MG63 (cell line): ENCODE results near the gene C1orf115. TPM values are rescaled to one million over a fixed set of nuclear protein-coding genes. Genes with fewer than 3 reads are reported as not detected.
"Not testable (repeated sequence)": the region's sequence is repeated elsewhere in the genome, so short reads cannot be mapped to it uniquely, and the experiment has no call there.

ENCODE experiments used
- DNase-seq: peaks from one replicate; pipeline ENCODE4 v3.0.0-alpha.2; 2020
- H3K27me3 ChIP-seq: fragments of 250-450 bp; sonication (Bioruptor Pico); 2 replicates; pipeline ENCODE4 v1.5.1; 2020; ENCODE audit warnings: mild to moderate bottlenecking, moderate library complexity
- H3K36me3 ChIP-seq: fragments of 250-450 bp; sonication (Bioruptor Pico); 2 replicates; pipeline ENCODE4 v1.5.1; 2020; ENCODE audit warnings: mild to moderate bottlenecking, moderate library complexity
- H3K4me3 ChIP-seq: fragments of 250-450 bp; sonication (Bioruptor Pico); 2 replicates; pipeline ENCODE4 v1.5.1; 2020; ENCODE audit warnings: mild to moderate bottlenecking, moderate library complexity
- H3K9me3 ChIP-seq: fragments of 250-450 bp; sonication (Bioruptor Pico); 2 replicates; pipeline ENCODE4 v1.5.1; 2020; ENCODE audit warnings: mild to moderate bottlenecking, moderate library complexity
- total RNA-seq: library from RNA; depleted of rRNA; stranded (reverse); fragments of >200 nt; shearing (Covaris generic); gene quantifications from 2 replicates; pipeline ENCODE4 v1.2.3, GENCODE V29; 2014; ENCODE audit warnings: low replicate concordance

C1orf115 gene
- total RNA-seq, 1 experiment from 2014 or later: 0.03 TPM

- DNase-seq: no peak
- Histone ChIP-seq H3K4me3 (no peak overlapping the region), H3K27me3 (no peaks in the 10 kb centered on the region), H3K36me3 (no peaks in the 10 kb centered on the region), H3K9me3 (no peaks in the 10 kb centered on the region)
Observed at GRCh38 chr1:220706480-220706879, 16.3 kb downstream of the C1orf115 start.

GRCh38 chr1:220707160-220707559, 17.0 kb downstream of the C1orf115 start:
- no peaks in the 10 kb centered on the region for H3K36me3 ChIP-seq
- H3K4me3 ChIP-seq: no peak overlapping the region
- DNase-seq: no peak
- no peaks in the 10 kb centered on the region for H3K27me3 ChIP-seq
- no peaks in the 10 kb centered on the region for H3K9me3 ChIP-seq

DNA sequence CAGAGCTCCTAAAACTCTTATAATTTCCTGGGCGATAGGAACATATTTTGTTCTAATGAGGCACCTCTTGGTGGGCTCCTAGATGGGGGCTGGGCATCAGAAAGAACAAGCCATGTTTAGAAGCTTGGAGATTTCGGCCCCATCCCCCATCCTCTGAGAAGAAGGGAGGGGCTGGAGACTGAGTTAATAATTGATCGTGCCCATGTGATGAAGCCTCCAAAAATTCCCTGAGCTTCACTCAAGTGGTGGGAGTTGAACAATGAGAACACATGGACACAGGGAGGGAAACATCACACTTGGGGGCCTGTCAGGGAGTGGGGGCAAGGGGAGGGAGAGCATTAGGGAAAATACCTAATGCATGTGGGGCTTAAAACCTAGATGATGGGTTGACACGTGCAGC, 18.1 kb downstream of the C1orf115 start:
- Histone ChIP-seq H3K27me3 (no peaks in the 10 kb centered on the region), H3K36me3 (no peaks in the 10 kb centered on the region), H3K4me3 (no peak overlapping the region), H3K9me3 (no peaks in the 10 kb centered on the region)
- DNase-seq: no peak

DNA sequence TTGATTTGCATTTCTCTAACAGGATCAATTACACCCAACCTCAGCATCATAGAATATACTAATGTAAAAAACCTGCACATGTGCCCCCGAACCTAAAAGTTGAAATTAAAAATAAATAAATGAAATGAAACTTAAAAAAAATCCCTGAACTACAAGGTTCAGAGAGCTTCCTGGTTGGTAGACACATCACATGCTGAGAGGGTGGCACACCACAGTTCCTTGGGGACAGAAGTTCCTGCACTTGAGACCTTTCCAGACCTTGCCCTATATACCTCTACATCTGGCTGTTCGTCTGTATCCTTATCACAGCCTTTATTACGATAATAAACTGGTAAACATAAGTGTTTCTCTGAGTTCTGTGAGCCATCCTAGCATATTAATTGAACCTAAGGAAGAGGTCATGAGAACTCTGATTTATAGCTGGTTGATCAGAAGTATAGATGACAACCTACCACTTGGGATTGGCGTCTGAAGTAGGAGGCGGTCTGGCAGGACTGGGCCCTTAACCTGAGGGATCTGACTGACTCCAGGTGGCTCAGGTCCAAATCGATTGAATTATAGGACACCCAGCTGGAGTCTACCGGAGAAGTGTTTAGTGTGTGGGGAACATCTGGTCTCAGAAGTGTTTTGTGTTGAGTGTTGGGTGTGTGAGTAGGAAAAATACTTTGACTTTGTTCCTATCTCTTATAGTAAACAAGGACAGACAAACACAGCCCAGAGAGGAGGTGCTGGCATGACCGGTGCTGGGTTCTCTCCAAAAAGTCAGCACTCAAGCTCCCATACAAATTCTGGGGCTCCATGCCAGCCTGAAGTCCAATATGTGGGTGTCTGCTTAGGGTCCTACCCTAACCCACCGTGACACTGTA, 19.0 kb downstream of the C1orf115 start:
- Histone ChIP-seq H3K9me3 (no peaks in the 10 kb centered on the region), H3K36me3 (no peaks in the 10 kb centered on the region), H3K27me3 (no peaks in the 10 kb centered on the region; the same call in 1 of the 2 replicates), H3K4me3 (no peak overlapping the region)
- no peak for DNase-seq

DNA sequence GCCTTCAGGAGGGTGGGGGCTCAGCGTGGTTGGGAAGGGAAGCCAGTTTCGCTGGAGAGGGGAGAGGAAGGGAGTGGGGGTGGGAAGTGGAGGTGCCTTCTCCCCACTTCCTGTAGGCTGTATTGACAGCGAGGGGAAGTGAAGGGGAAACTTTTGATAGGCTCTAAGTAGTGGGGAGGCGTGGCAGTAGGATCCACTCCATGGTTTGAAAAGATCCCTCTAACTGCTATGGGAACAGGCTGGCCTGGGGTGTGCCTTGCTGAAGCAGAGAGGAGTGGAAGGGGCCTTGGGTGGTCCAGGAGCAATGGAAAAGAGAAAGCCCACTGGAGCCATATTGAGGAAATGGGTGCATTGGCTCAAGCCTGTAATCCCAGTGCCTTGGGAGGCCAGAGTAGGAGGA, 20.2 kb downstream of the C1orf115 start:
- H3K27me3 ChIP-seq: no peaks in the 10 kb centered on the region; the same call in 1 of the 2 replicates
- no peak for DNase-seq
- H3K36me3 ChIP-seq: no peaks in the 10 kb centered on the region
- no peak overlapping the region for H3K4me3 ChIP-seq
- H3K9me3 ChIP-seq: no peaks in the 10 kb centered on the region

DNA sequence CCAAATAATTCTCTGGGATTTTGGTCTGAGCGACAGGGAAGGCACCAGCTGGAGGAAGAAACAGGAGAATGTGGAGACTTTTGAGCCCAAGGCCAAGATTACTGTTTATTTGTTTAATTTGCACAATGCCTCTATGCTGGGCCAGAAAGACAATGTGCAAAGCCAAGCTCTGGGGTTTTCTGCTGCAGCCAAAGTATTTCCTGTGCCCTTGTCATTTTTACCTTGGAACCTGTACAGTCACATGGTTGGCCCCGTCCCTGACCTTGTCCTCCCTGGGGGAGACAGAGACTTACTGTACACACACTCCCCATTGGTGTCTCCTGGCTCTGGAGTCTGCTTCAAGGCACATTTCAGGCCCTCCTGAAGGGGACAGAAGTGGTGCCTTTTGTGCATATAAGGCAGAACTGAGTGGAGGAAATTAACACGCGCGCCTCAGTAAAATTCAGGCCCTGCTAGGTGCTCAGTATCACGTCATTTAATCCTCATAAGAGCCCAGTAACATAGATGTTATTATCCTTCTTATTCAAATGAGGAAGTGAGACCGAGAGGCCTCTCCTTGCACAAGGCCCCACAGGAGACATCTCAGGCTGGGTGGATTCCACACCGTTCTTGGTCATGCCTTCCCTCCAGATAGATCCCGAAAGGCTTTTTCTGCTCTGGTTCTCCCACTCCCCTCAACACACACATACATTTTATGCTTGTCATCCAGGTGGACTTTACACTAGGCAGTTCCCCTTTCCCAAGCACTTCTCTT, 21.1 kb downstream of the C1orf115 start:
- no peak for DNase-seq

GRCh38 chr1:220715986-220716385, 25.8 kb downstream of the C1orf115 start:
- not testable (repeated sequence) for H3K27me3 ChIP-seq, H3K36me3 ChIP-seq, H3K9me3 ChIP-seq

More for the DNA sequence above, 21.1 kb downstream of the C1orf115 start:
- no peaks in the 10 kb centered on the region for H3K9me3 ChIP-seq
- H3K36me3 ChIP-seq: no peaks in the 10 kb centered on the region
- H3K27me3 ChIP-seq: no peaks in the 10 kb centered on the region; the same call in 1 of the 2 replicates
- no peak overlapping the region for H3K4me3 ChIP-seq

GRCh38 chr1:220717800-220718640, 27.9 kb downstream of the C1orf115 start:
- Histone ChIP-seq H3K4me3 (no peak overlapping the region), H3K9me3 (no peaks in the 10 kb centered on the region), H3K36me3 (no peaks in the 10 kb centered on the region), H3K27me3 (peaks cover 2% of the 10 kb centered on the region)
- DNase-seq: no peak

More at GRCh38 chr1:220715986-220716385, 25.8 kb downstream of the C1orf115 start:
- DNase-seq, H3K4me3 ChIP-seq: not testable (repeated sequence)

GRCh38 chr1:220721266-220721665, 31.1 kb downstream of the C1orf115 start:
- not testable (repeated sequence) for H3K4me3 ChIP-seq, DNase-seq, H3K36me3 ChIP-seq, H3K9me3 ChIP-seq, H3K27me3 ChIP-seq

GRCh38 chr1:220726634-220727033, 36.5 kb downstream of the C1orf115 start:
- no peaks in the 10 kb centered on the region for H3K27me3 ChIP-seq
- no peak for DNase-seq
- no peak overlapping the region for H3K4me3 ChIP-seq
- no peaks in the 10 kb centered on the region for H3K36me3 ChIP-seq
- no peaks in the 10 kb centered on the region for H3K9me3 ChIP-seq

- Histone ChIP-seq H3K27me3 (no peaks in the 10 kb centered on the region), H3K36me3 (no peaks in the 10 kb centered on the region), H3K9me3 (no peaks in the 10 kb centered on the region), H3K4me3 (no peak overlapping the region)
- DNase-seq: no peak
Observed at GRCh38 chr1:220727519-220727918, 37.4 kb downstream of the C1orf115 start.

- Histone ChIP-seq H3K27me3 (no peaks in the 10 kb centered on the region), H3K9me3 (no peaks in the 10 kb centered on the region), H3K4me3 (no peak overlapping the region), H3K36me3 (no peaks in the 10 kb centered on the region)
- no peak for DNase-seq
Observed at GRCh38 chr1:220730486-220730885, 40.3 kb downstream of the C1orf115 start.

GRCh38 chr1:220732137-220732536, 42.0 kb downstream of the C1orf115 start:
- no peaks in the 10 kb centered on the region for H3K27me3 ChIP-seq
- H3K9me3 ChIP-seq: no peaks in the 10 kb centered on the region
- peak; percentile 59 for DNase-seq
- no peaks in the 10 kb centered on the region for H3K36me3 ChIP-seq
- H3K4me3 ChIP-seq: no peak overlapping the region

DNA sequence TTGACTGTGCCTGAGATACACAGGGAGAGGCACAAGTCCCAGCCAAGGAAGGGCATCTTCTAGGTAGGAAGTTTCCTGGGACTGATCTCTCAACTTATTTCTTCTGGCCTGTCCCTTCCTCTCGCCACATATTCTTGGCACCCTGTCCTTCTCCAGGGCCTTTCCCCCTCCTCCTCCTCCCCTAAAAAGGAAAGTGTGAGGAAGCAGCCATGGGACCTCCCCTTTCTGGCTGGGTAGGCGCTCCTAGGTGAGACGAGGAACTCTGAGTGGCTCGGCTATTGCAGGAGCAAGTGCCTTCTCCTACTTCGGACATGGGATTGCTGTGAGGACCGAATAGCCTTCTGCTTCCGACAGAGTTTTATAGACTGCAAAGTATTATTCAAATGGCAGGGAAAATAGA, 42.5 kb downstream of the C1orf115 start:
- DNase-seq: no peak
- no peaks in the 10 kb centered on the region for H3K36me3 ChIP-seq
- no peak overlapping the region for H3K4me3 ChIP-seq
- no peaks in the 10 kb centered on the region for H3K9me3 ChIP-seq
- no peaks in the 10 kb centered on the region for H3K27me3 ChIP-seq

DNA sequence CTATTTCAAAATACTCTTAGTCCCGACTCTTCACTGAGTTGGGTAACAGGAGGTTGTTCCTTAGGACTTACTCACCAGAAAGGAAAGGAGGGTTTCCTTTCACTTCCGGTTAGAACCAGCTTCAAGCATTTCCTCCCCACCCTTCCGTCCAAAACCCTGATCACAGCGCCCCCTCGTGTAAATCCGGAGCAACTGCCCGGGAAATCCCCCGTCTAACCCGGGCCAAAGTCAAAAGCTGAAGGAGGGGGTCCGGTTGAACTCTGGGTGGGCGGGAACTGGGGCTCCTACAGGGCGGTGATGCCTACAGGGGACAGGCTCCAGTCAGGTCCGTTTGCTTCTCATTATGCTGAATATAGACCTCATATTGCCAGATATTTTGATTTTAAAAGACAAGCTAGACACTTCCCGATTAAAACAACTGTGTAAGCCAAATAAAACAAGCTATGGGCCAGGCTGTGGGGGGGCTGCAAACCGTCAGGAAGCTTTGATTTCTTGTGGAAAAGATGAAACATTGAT, 43.0 kb downstream of the C1orf115 start:
- H3K36me3 ChIP-seq: no peaks in the 10 kb centered on the region
- DNase-seq: peak; percentile 67
- H3K27me3 ChIP-seq: no peaks in the 10 kb centered on the region
- no peaks in the 10 kb centered on the region for H3K9me3 ChIP-seq
- H3K4me3 ChIP-seq: no peak overlapping the region

DNA sequence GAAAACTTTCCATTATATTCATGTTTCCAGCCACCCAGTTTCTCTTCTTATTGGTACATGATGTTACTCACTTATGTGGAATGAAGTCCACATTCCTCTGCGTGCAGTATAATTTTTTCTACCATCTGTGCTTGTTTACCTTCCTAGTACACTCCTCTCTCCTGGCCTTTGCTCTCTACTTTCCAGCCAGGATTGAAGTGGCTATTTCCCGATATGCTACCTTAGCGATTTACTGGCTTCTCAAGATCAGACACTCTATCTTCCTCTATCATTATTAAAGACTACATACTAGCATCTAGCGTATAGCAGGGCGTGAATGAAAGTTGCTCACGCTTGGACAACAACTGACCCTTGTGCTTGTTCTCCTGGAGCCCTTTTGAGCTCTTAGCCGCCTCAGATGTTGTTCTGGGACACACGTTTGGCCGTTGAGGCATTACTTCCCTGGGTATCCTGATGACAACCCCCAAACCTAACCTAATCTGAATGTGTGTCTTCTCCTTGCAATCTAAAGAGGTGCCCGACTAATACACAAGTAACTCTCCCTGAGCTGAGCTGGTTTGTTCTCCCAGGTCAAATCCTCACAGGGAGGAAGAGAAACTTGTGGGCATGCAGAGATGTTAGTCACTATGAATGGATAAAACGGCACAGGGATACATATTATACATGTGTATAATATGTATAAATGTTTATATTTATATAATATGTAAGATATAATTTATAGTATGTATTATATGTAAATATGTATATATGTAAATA, 44.6 kb downstream of the C1orf115 start:
- DNase-seq: peak; percentile 10
- no peak overlapping the region for H3K4me3 ChIP-seq
- H3K27me3 ChIP-seq: no peaks in the 10 kb centered on the region
- no peaks in the 10 kb centered on the region for H3K36me3 ChIP-seq
- no peaks in the 10 kb centered on the region for H3K9me3 ChIP-seq
